GM12892 (cell line): ENCODE results near the gene PIGBOS1.

Experiments used
- POLR2A ChIP-seq: IDR thresholded peaks from 2 replicates; pipeline ENCODE4 v1.6.1; 2011; ENCODE audit warnings: low read depth, low read length, control low read depth
- POLR2AphosphoS5 ChIP-seq: IDR thresholded peaks from 2 replicates; pipeline ENCODE4 v1.6.1; 2011; ENCODE audit warnings: low read depth, low read length, control low read depth
- TAF1 ChIP-seq: IDR thresholded peaks from 2 replicates; pipeline ENCODE4 v1.6.1; 2011; ENCODE audit warnings: low read depth, mild to moderate bottlenecking, control low read depth, low read length, borderline replicate concordance

- no peak for TF ChIP-seq POLR2AphosphoS5
- TF ChIP-seq POLR2A: no peak
- no peak for TF ChIP-seq TAF1
These were observed 42.6 kb downstream of the PIGBOS1 start for GRCh38 chr15:55276324-55276723.
